Activated naive CD4-positive, alpha-beta T cell treated with anti-CD3 and anti-CD28 coated beads, Interleukin-2, amount 50 U/mL, for 16 hours (primary cell): ENCODE results near the gene HHEX.
"Not testable (repeated sequence)": the region's sequence is repeated elsewhere in the genome, so short reads cannot be mapped to it uniquely, and the experiment has no call there.

Experiments used
- DNase-seq: peaks from one replicate; pipeline ENCODE4 v3.0.0-alpha.2; 2020

Gene HHEX

GRCh38 chr10:92689663-92690210 lies at the start of gene HHEX:
TSS of gene HHEX (plus strand) at chr10:92689955. CDS start at chr10:92689987, 32 bp downstream.
- peak; percentile 26 for DNase-seq

- DNase-seq = no peak
These were observed 49.6 kb upstream of the HHEX start for GRCh38 chr10:92640107-92640506.

DNA sequence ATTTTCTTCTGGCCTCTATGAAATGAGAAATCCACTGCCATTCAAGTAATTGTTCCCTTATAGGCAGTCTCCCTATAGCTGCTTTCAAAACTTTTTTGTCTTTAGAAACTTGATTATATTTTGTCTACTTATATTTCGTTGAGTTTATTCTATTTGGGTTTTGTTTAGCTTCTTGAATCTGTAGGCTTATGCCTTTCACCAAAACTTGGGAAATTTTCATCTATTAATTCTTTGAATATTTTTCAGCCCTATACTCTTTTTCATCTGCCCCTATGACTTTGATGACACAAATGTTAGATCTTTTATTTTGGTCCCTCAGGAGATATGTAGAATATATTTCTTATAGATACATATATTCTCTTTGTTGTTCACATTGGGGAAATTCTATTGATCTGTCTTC lies 48.3 kb upstream of the HHEX start:
- no peak for DNase-seq

- DNase-seq = no peak
These were observed 44.8 kb upstream of the HHEX start for GRCh38 chr10:92644921-92645320.

DNA sequence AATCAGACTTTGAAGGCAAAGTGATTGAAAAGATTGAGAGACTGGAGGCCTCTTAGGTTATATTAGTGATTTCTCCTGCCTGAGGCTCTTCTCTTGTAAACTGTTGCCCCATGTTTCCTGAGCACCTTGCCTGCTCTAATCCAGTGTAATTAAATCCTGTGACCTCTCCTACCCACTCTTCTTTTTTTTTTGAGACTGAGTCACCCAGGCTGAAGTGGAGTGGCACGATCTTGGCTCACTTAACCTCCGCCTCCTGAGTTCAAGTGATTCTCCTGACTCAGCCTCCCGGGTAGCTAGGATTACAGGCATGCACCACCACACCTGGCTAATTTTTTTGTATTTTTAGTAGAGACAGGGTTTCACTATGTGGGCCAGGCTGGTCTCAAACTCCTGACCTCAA lies 38.9 kb upstream of the HHEX start:
- not testable (repeated sequence) for DNase-seq

GRCh38 chr10:92655426-92655825 lies 34.3 kb upstream of the HHEX start:
- DNase-seq = no peak

DNA sequence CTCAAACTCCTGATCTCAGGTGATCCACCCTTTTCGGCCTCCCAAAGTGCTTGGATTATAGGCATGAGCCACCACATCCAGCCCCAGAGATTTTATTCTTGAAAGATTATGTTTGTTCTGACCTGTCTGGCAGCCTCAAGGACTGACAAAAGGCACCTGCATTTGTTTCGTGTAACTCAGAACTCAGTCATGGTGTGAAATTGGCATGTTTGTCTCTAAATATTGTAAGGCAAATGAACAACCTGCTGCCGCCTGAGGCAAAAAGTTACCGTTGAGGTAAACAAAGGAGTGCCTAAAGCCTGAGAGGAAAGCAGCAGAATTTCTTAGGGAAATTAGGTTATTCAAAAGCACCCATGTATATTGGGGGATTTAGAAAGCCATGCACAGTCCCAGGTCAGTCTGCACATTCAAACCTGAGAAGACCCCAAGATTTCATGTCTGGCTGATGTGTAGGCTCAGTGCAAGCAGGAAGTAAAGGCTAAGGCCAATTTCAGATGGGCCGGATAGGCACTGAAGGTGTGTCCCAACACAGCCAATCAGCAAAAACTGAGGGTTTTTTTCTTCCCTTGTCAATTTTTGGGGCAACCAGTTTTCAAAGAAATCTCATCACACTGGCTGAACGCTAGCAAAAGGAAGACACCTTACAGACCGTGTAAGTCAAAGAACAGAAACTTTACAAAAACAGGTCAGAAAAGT lies 33.3 kb upstream of the HHEX start:
- no peak for DNase-seq

GRCh38 chr10:92657024-92657423 lies 32.7 kb upstream of the HHEX start:
- DNase-seq = no peak

- no peak for DNase-seq
These were observed 26.9 kb upstream of the HHEX start for GRCh38 chr10:92662848-92663247.

GRCh38 chr10:92664322-92664721 lies 25.4 kb upstream of the HHEX start:
- DNase-seq = no peak

DNA sequence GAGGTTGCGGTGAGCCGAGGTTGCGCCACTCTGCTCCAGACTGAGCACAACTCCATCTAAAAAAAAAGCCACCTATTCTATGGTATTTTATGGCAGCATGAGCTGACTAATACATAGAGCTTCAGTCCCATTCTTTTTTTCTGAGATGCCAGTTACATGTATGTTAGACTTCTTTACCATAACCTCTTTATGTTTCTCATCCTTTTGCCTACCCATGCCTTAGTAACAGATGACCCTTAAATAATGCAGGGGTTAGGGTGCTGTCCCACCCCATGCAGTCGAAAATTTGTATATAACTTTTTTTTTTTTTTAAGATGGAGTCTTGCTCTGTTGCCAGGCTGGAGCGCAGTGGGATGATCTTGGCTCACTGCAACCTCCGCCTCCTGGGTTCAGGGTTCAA lies 22.7 kb upstream of the HHEX start:
- no peak for DNase-seq

GRCh38 chr10:92677708-92678107 lies 12.0 kb upstream of the HHEX start:
- no peak for DNase-seq

GRCh38 chr10:92678206-92678605 lies 11.5 kb upstream of the HHEX start:
- no peak for DNase-seq

DNA sequence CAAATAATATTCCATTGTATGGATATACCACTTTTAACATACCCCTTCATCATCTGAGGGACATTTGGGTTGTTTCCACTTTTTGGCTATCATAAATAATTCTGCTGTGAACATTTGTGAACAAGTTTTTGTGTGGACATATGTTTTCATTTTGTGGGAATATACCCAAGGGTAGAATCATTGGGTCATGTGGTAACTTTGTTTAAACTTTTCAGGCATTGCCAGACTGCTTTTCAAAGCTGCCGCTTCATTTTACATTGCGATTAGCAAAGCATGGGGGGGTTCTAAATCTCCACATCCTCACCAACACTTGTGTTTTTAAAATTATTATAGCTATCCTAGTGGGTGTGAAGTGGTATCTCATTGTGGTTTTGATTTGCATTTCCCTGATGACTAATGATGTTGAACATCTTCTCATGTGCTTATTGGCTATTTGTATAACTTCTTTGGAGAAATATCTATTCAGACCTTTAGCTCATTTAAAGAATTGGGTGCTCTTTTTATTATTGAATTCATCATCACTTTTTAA lies 8.4 kb upstream of the HHEX start:
- DNase-seq = no peak

DNA sequence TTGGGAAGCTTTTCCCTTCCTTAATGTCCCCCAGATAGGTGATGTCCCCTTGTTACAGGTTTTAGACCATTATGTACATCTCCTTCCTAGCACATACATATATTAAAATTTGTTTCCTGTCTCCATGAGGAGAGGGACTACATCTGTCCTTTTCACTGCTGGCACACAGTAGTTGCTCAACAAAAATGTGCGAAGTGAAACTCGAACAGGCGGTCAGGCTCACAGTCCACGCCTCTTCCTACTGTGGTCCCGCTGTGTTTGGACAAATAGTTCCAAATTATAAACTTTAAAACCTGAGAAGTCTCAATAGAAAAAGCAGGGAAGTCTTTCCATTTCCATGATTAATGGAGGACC lies 1.2 kb upstream of the HHEX start:
- no peak for DNase-seq

- no peak for DNase-seq
These were observed 660 bp upstream of the HHEX start for GRCh38 chr10:92688927-92689662.

DNA sequence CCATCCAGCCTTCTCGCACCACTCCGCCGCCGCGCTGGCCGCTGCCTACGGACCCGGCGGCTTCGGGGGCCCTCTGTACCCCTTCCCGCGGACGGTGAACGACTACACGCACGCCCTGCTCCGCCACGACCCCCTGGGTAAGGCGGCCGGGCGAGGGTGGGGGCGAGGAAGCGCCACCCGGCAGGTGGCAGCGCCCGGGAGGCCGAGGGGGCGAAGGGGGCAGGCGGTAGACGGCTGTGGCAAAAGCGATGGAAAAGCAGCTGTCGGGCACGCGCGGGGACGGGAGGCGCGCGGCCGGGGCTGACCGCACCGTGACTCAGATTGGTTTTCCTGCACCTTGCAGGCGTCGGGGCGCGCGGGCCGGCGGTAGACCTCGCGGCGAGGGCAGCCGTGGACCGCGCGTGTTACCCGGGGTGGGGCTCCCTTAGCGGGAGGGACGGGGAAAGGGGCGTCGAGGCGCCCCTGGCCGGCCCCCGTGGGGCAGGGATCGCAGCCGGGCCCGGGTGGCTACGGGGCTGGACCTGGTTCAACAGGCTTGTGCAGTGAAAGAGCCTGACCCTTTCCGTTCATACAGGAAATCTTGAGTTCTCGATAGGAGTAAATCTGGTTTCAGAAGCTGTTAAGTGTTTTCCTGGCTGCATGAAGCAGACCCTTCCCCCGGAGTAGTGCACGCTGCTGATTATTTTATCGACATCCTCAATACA lies 608 bp downstream of the HHEX start:
- DNase-seq = peak; percentile 38

DNA sequence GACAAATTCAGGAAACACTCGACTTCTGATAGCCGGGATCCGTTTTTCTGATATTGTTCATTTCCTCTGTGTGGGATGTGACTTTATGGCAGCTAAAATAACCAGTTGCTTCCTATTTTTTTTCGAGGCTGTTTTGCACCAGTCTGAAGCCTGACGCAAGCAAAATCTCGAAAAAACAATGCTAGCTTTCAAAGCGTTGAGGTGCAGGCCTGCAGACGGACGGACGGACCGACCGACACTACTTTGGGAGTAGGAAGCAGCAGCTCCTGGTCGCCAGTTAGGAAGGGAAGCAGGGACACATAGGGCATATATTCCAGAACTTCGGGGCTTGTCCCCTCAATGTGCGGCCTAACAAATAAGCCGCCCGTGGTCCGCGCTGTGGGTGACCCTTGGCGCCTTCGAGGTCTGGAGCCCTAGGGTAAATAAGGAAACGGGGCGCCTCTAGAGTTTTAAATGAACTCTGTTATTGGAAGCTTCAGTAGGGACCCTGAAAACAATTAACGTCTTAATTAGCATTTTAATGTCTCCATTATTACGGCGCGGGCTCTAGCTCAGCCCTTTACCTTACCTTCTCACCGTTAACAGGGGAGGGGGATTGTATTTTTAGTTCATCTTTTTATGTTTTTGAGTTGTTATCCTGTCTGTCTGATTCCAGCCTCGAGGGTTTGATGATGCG lies 1.3 kb downstream of the HHEX start:
- DNase-seq = no peak

DNA sequence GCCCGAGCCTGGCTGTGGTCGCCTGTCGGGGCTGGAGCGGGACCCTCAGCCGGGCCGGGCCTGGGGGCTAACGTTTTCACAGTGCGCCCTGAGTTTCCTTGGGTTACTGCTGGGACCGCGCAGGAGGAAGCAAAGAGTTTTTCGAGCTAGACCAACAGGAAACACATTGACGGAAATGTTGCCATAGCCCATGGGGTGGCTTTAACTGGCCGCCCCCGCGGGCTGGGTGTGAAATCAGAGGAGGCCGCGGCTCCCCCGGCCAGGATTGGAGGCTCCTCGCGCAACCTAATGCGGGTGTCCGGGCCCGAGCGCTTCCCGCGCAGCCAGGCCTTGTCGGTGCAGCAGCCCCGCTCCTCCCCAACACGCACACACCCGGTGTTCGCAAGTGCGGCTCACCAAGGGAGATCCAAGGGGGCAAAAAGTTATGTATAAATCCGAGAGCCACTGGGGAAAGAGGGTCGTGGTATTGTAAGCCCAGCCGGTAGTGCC lies 1.9 kb downstream of the HHEX start:
- no peak for DNase-seq

- no peak for DNase-seq
These were observed 2.4 kb downstream of the HHEX start for GRCh38 chr10:92692080-92692671.

DNA sequence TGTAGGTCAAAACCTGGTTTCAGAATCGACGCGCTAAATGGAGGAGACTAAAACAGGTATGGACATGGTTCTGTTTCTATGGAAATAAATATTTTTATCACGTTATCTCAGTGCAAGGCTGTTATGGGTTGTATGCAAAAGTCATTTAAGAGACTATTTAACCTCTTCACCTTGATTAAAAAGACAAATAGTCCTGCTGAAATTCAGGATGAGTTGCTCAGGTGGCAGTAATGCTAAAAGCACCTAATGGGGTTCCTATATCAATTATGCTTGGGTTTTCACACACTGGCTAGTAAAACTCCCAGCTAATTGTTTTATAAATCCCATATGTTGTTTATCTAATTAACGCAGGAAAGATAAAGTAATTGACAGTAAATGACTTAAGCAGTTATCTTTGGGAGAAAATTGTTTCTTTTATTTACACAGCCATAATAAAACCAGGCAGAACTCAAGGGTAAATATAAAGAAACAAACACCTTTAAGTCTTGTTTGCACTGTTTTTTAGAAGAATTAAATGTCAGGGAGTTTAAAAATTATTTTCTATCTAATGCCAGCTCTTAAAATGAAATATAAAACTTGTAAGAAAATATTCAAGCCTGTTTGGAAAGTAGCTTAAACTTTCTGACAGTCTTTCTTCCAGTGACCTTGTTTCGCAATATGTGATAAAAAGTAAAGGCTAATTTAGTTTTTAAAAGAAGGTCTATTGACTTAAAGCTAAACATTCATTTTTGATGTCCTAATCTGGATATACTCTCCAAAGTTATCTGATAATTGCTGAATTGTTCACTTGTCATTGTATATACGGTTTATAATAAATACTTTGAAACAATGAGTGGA lies 3.2 kb downstream of the HHEX start:
- DNase-seq = no peak

- no peak for DNase-seq
These were observed 3.8 kb downstream of the HHEX start for GRCh38 chr10:92693534-92693893.
